GM20431 (cell line): ENCODE results near the gene ASMTL.
"Not testable (repeated sequence)": the region's sequence is repeated elsewhere in the genome, so short reads cannot be mapped to it uniquely, and the experiment has no call there.

Experiments used
- in situ Hi-C: fragments of 300-500 bp; cut with MseI, MboI; formaldehyde crosslinking; loops from one replicate; pipeline ENCODE4 v1.15.0; 2020; ENCODE audit warnings: low sequenced_read_pairs; ENCODE audit not compliant: unreplicated experiment

The ASMTL gene

GRCh38 chrX:1442724-1443367 is 9.9 kb downstream of the ASMTL start:
- in situ Hi-C loops: no loop called here

- in situ Hi-C loops: no loop called here
These were observed 10.6 kb downstream of the ASMTL start for GRCh38 chrX:1442016-1442665.

GRCh38 chrX:1440506-1440905 is 12.2 kb downstream of the ASMTL start:
- in situ Hi-C loops: no loop called here

DNA sequence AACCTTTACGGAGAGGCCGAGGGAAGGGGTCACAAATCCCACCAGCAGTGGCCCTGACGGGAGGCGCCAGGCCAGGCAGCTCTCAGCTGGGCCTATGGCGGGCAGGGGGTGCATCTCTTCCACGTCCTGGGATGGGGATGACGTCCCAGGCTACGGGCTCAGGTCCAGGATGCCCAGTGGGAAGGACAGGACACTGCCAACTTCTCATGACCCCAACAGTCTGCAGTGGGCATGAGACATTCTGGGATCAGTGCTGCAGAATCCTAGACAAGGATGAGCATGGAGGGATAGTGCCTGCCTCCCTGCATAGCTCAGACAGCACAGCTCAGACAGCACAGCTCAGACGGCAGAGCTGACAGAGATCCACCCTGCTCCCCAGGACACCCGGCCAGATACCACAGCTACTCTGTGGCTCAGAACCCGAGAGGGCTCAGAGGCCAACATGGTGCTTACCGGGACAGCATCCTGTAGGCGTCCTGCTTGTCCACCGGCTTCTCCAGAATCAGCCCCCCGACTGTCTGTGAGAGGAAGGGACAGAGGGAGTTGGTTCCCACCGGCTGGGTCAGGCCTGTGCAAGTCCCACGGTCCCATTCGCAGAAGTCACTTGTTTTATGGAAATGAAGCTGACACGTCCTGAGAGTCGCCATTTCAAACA is 17.3 kb downstream of the ASMTL start:
- in situ Hi-C loops: no loop called here

- in situ Hi-C loops: no loop called here
These were observed 17.9 kb downstream of the ASMTL start for GRCh38 chrX:1434871-1435240.

DNA sequence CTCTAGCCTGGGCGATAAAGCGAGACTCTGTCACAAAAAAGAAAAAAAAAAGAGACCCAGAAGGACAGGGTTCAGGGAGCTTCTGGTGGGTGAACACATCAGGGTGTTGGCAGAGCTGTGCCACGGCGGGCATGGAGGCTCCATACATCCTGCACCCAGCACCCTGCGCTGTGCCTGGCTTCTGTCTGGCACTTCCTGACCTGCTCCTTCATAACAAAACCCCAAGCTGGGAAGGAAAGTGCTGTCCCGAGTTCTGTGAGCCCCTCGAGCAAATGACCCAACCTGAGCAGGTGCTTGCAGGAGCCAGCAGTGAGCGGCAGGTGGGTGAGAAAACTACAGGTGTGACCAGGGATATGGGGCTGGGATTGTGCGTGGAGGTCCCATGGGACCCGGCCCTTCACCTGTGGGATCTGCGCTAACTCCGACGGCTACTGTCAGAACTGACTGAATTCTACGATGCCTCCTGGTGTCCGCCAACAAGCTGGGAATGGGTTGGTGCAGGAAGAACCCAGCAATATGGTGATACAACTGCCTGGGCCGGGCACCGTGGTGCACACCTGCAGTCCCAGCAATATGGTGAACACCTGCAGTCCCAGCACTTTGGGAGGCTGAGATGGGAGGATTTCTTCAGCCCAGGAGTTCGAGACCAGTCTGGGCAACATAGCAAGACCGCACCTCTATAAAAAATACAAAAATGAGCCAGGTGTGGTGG is 18.9 kb downstream of the ASMTL start:
- in situ Hi-C loops: no loop called here

DNA sequence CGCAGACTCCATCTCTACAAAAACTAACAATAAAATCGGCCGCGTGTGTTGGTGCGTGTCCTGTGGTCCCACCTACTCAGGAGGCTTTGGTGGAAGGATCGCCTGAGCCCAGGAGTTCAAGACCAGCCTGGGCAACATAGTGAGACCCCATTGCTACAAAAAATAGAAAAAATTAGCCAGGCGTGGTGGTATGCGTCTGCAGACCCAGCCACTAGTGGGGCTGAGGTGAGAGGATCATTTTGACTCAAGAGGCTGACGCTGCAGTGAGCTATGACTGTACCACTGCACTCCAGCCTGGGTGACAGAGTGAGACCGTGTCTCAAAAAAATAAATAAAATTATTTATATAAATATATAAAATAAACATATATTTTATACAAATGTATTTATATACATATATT is 22.3 kb downstream of the ASMTL start:
- in situ Hi-C loops: no loop called here

- in situ Hi-C loops: no loop called here
These were observed 25.0 kb downstream of the ASMTL start for GRCh38 chrX:1427756-1428155.

- in situ Hi-C loops: not testable (repeated sequence)
These were observed 26.4 kb downstream of the ASMTL start for GRCh38 chrX:1426321-1426720.

DNA sequence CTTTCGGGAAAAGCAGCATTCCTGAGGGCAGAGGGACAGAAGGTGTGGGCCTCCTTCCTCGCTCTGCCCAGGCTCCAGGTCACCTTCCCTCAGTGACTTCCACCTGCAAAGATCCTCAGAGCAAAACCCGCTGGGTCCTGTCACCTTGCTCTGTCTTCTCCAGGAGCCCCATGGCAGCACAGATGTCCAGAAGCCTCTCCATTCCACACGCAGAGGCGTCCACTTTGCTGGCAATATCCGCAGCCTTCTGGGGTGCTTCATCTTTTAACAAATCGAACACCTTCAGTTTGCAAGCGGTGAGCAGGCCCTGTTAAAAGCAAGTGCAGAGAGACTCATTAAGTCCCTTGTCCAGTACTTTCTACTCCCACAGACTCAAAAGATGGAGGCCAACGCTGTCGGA is 27.3 kb downstream of the ASMTL start:
- in situ Hi-C loops: no loop called here

DNA sequence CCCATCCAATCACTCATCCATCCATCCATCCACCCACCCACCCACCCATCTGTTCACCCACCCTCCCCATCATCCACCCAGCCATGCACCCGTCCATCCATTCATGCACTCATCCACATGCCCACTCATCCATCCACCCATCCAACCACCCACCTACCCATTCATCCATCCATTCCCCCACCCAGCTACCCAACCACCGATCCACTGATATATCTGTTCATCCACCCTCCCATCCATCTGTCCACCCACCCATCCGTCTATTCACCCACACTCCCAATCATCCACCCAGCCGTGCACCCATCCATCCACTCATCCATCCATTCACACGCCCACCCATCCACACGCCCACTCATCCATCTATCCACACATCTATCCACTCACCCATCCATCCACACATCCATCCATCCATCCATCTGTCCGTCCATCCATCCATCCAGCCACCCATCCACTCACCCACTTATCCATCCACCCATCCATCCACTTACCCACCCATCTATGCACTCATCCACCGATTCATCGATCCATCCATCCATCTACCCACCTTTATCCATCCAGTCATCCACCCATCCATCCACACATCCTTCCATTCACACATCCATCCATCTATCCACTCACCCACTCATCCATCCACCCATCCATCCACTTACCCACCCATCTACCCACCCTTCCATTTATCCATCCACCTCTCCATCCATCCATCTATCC is 28.4 kb downstream of the ASMTL start:
- in situ Hi-C loops: no loop called here

DNA sequence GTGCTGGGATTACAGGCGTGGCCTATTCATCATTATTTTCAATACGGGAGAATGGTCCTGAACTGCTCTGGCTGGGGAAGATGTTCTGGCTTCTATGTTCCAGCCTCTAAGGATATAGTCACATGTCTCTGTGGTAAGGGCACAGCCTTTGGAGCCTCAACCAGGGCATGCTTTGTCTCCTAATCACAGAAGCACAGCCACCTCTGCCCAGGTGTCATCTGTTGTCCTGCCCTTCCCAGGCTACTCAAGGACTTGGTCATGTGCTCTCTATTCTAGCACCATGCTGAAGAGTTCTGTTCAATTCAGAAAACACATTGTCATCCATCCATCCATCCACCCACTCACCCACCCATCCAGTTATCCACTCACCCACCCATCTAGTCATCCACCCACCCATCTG is 29.5 kb downstream of the ASMTL start:
- in situ Hi-C loops: no loop called here

- in situ Hi-C loops: no loop called here
These were observed 30.6 kb downstream of the ASMTL start for GRCh38 chrX:1422135-1422465.

- in situ Hi-C loops: no loop called here
These were observed 31.1 kb downstream of the ASMTL start for GRCh38 chrX:1421433-1422134.

DNA sequence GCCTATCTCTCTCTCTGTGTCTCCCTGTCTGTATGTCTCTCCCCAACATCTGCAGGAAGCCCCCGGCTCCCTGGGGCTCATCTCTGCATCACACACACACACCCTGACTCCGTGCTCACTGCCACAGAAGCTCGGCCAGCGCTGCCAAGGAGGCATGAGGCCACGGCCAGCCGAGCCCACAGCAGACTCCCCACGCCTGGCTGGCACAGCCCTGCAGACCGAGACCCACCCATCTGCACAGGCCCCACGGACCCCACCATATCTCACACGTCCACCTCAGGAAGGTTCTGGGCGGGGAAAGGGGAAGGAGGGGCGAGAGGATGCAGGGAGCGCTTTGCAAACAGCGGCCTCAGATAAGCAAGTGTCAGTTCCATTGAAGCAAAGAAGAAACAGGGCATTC is 32.3 kb downstream of the ASMTL start:
- in situ Hi-C loops: no loop called here

- in situ Hi-C loops: no loop called here
These were observed 33.0 kb downstream of the ASMTL start for GRCh38 chrX:1419545-1420355.

DNA sequence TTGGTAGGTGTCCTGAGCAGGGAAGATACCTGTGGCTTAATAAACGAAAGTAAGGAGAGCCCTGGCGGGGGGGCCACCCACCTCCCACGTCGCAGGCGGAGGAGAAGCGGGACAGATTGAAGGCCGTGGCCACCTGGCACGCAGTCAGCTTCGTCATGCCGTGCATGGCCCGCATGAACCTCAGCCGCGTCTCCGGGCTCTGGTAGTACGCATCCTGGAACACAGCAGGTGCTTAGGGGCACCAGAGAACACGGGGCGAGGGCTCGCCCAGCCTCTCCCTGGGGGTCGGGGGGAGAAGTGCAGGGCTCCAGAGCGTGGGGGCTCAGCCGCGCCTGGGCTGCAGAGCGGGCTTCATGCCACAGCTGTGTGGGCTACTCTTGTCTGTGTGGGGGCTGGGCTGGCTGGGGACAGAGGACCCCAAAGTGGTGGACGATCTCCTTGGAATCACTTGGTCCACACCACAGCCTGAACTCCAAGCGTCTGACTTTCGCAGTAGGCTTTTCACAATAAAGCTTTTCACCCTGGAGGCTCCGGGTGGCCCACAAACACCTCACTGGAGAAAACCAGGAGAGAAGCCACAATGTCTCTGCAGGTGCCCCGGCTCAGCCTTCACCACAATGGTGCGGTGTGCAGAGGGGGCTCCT is 33.7 kb downstream of the ASMTL start:
- in situ Hi-C loops: no loop called here

- in situ Hi-C loops: no loop called here
These were observed 34.6 kb downstream of the ASMTL start for GRCh38 chrX:1417921-1418771.
